Measurements from ENCODE around the gene RACK1.

DNA sequence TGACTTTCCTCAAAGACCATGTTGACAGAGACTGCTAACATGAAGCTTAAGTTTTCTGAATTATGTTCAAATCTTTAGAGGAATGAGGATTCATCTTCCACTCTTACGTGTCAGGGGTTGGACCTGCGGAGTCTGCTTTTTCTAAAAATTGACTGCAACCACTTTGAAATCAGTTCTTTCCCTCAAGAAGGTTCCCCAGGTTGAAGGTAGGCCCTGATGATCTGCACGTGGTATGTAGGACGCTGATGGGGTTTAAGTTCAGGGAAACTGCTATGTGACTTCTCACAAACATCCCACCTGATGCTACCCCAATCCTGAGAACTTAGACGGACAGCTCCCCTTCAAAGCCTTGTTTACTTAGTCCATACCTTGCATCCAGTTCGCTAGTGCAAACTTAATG, 7.2 kb downstream of the RACK1 start:
- TF ChIP-seq RFX5 (IDR thresholded peaks at IDR 0.05; ENCODE audit: low read depth, low read length) (no peak), POLR2A (IDR thresholded peaks at IDR 0.05; ENCODE audit: low read depth, low read length) (no peak), RAD21 (IDR thresholded peaks at IDR 0.05; ENCODE audit: low read length) (no peak), CTCF (conservative IDR thresholded peaks at IDR 0.05; ENCODE audit: low read depth, low read length) (no peak)
